ENCODE measurements around the gene CCT6A.
A peak's percentile ranks its signal among the peaks of the same experiment; 100 is the strongest.
"Not testable (repeated sequence)": the region's sequence is repeated elsewhere in the genome, so short reads cannot be mapped to it uniquely, and the experiment has no call there.

The CCT6A gene

GRCh38 chr7:56051339-56052191, at the start of gene CCT6A, which contains the start of gene PSPH:
CCT6A (plus strand) TSS chr7:56051765; CDS start chr7:56051849, 84 bp downstream.
PSPH (minus strand) TSS chr7:56051444; CDS start chr7:56021212, 30,232 bp downstream.
- DNase-seq, result peak; percentile 99

GRCh38 chr7:56003749-56004148, 47.8 kb upstream of the CCT6A start:
- no peak for DNase-seq

GRCh38 chr7:56007167-56007652, 44.4 kb upstream of the CCT6A start:
- DNase-seq, result peak; percentile 75

GRCh38 chr7:56007891-56008290, 43.7 kb upstream of the CCT6A start:
- DNase-seq, result no peak

GRCh38 chr7:56009695-56010094, 41.9 kb upstream of the CCT6A start:
- DNase-seq, result peak; percentile 98

GRCh38 chr7:56017015-56017414, 34.5 kb upstream of the CCT6A start:
- DNase-seq, result not testable (repeated sequence)

- DNase-seq, result no peak
These were observed 32.1 kb upstream of the CCT6A start for GRCh38 chr7:56019501-56019900.

GRCh38 chr7:56023500-56023899, 28.1 kb upstream of the CCT6A start:
- no peak for DNase-seq

GRCh38 chr7:56026538-56026937, 25.0 kb upstream of the CCT6A start:
- DNase-seq, result peak; percentile 69

- DNase-seq, result peak; percentile 6
These were observed 22.5 kb upstream of the CCT6A start for GRCh38 chr7:56028942-56029630.

GRCh38 chr7:56030340-56030739, 21.2 kb upstream of the CCT6A start:
- DNase-seq, result no peak

GRCh38 chr7:56031556-56031955, 20.0 kb upstream of the CCT6A start:
- not testable (repeated sequence) for DNase-seq

- DNase-seq, result not testable (repeated sequence)
These were observed 19.0 kb upstream of the CCT6A start for GRCh38 chr7:56032578-56032977.

GRCh38 chr7:56033671-56034432, 17.7 kb upstream of the CCT6A start:
- DNase-seq, result peak; percentile 97

- no peak for DNase-seq
These were observed 10.8 kb upstream of the CCT6A start for GRCh38 chr7:56040730-56041129.

GRCh38 chr7:56045758-56046157, 5.8 kb upstream of the CCT6A start:
- not testable (repeated sequence) for DNase-seq

GRCh38 chr7:56046721-56047445, 4.7 kb upstream of the CCT6A start:
- no peak for DNase-seq

GRCh38 chr7:56047446-56048116, 4.0 kb upstream of the CCT6A start:
- DNase-seq, result not testable (repeated sequence)

- no peak for DNase-seq
These were observed 3.3 kb upstream of the CCT6A start for GRCh38 chr7:56048245-56048644.

GRCh38 chr7:56048763-56049162, 2.8 kb upstream of the CCT6A start:
- peak; percentile 82 for DNase-seq

GRCh38 chr7:56051053-56051338, 569 bp upstream of the CCT6A start:
- no peak for DNase-seq

- DNase-seq, result no peak
These were observed 1.8 kb downstream of the CCT6A start for GRCh38 chr7:56053379-56053778.

Data from NCI-H69 (cell line).